T-helper 9 cell (primary cell): ENCODE results near the gene FAM216B.

Source experiments
- DNase-seq: peaks from one replicate; pipeline ENCODE4 v3.0.0-alpha.2; 2020

The FAM216B gene

DNA sequence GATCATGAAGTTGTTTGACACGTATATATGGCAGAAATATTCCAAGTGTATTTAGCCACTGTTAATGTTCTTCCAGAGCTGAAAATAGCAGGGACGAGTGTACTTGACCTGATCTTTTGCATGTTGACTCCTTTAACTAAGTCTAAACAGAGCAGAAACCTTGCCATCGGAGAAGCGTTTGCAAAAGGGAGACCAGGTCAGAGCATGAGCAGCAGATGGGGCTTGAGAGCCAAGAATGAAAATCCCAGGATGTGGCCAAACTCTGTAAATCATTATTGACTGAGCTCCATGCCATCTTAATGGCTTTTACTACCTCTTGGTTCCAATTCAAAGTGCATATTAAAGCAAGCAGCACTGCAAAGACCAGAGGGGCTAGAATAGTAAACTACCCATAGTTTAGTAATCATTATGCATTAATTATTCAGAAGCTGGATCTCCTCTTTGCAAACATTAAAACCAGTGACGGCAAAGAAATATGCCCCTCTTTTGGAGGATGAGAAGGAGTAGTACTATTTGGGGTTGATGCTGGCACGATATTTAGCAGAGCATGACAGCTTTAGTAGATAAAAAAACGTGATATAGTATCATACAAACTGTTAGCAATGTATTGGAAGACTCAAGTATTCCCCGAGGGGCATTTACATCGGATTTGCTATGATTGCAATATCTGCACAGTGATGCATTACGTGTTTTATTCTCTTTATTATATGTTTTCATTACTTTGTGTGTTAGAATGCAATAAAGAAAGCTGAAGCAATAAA, 55.7 kb downstream of the FAM216B start:
- DNase-seq = no peak
